NCI-H510A (cell line): Measurements from ENCODE around the gene LAMC3.

ENCODE experiments used
- DNase-seq: peaks from one replicate; lab custom pipeline; 2025; lab: John Stamatoyannopoulos, UW

LAMC3 gene

GRCh38 chr9:130979591-130980385, 29.2 kb upstream of the LAMC3 start:
- no peak for DNase-seq

GRCh38 chr9:130980526-130980925, 28.4 kb upstream of the LAMC3 start:
- no peak for DNase-seq

- no peak for DNase-seq
These were observed 27.8 kb upstream of the LAMC3 start for GRCh38 chr9:130981002-130981755.

- no peak for DNase-seq
These were observed 27.2 kb upstream of the LAMC3 start for GRCh38 chr9:130981756-130982137.

GRCh38 chr9:130982636-130983358, 26.2 kb upstream of the LAMC3 start:
- peak; percentile 63 for DNase-seq

GRCh38 chr9:130983359-130983670, 25.7 kb upstream of the LAMC3 start:
- no peak for DNase-seq

- DNase-seq = no peak
These were observed 25.0 kb upstream of the LAMC3 start for GRCh38 chr9:130983970-130984369.

- DNase-seq = peak; percentile 24
These were observed 24.5 kb upstream of the LAMC3 start for GRCh38 chr9:130984521-130984920.

- no peak for DNase-seq
These were observed 23.9 kb upstream of the LAMC3 start for GRCh38 chr9:130985029-130985428.

GRCh38 chr9:130985606-130986162, 23.3 kb upstream of the LAMC3 start:
- no peak for DNase-seq

GRCh38 chr9:130986356-130986965, 22.5 kb upstream of the LAMC3 start:
- peak; percentile 38 for DNase-seq

- no peak for DNase-seq
These were observed 21.9 kb upstream of the LAMC3 start for GRCh38 chr9:130987054-130987453.

GRCh38 chr9:130987738-130988399, 21.1 kb upstream of the LAMC3 start:
- DNase-seq = no peak

- no peak for DNase-seq
These were observed 20.6 kb upstream of the LAMC3 start for GRCh38 chr9:130988400-130988747.

- DNase-seq = peak; percentile 47
These were observed 20.1 kb upstream of the LAMC3 start for GRCh38 chr9:130988905-130989304.

GRCh38 chr9:130989391-130989790, 19.6 kb upstream of the LAMC3 start:
- no peak for DNase-seq

GRCh38 chr9:130989891-130990290, 19.1 kb upstream of the LAMC3 start:
- DNase-seq = no peak

- DNase-seq = no peak
These were observed 18.5 kb upstream of the LAMC3 start for GRCh38 chr9:130990306-130990977.

GRCh38 chr9:130990978-130991777, 17.8 kb upstream of the LAMC3 start:
- DNase-seq = no peak
